Measurements from ENCODE around the gene NOX3. TPM values are rescaled to one million over a fixed set of nuclear protein-coding genes. Genes with fewer than 3 reads are reported as not detected.

NOX3 gene, protein sequence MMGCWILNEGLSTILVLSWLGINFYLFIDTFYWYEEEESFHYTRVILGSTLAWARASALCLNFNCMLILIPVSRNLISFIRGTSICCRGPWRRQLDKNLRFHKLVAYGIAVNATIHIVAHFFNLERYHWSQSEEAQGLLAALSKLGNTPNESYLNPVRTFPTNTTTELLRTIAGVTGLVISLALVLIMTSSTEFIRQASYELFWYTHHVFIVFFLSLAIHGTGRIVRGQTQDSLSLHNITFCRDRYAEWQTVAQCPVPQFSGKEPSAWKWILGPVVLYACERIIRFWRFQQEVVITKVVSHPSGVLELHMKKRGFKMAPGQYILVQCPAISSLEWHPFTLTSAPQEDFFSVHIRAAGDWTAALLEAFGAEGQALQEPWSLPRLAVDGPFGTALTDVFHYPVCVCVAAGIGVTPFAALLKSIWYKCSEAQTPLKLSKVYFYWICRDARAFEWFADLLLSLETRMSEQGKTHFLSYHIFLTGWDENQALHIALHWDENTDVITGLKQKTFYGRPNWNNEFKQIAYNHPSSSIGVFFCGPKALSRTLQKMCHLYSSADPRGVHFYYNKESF
- polyA plus RNA-seq (2012; ENCODE audit: missing spikeins) = not detected

DNA sequence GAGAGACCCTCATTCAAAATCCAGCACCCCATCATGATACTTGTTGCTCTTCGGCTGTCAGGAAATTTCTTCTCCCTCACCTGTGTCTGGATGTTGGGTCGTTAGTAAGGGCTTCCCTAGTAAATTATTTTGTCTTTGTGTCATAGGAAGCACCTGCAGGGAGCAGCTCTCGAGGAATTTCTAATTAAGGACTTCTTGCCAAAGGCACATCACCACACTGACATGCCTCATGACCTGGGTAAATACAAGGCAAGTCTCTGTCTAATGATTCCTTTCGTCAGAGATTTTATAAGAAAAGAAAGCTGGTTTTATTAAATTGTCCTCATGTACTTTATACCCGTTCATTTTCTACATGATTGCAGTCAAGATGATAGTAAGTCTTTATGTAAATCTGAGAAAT is at the start of gene NOX3:
Gene NOX3, minus strand, starts transcription at position 74 of the 400 bp plus-strand sequence. Its CDS starts 39 bp downstream, at position 35.
- TF ChIP-seq TAF1 (IDR thresholded peaks at IDR 0.05; ENCODE audit: borderline replicate concordance, low read depth, low read length) = no peak
- no peak for TF ChIP-seq POLR2A (IDR thresholded peaks at IDR 0.05; ENCODE audit: low read depth, low read length)
- TF ChIP-seq POLR2AphosphoS5 (IDR thresholded peaks at IDR 0.05; ENCODE audit: low read depth, low read length) = no peak
- FAIRE-seq (no peak), DNase-seq (ENCODE audit: insufficient read length) (no peak)

- FAIRE-seq (peak; percentile 42), DNase-seq (ENCODE audit: insufficient read length) (no peak)
- TF ChIP-seq POLR2A (IDR thresholded peaks at IDR 0.05; ENCODE audit: low read depth, low read length) = no peak
- no peak for TF ChIP-seq TAF1 (IDR thresholded peaks at IDR 0.05; ENCODE audit: borderline replicate concordance, low read depth, low read length)
- TF ChIP-seq POLR2AphosphoS5 (IDR thresholded peaks at IDR 0.05; ENCODE audit: low read depth, low read length) = no peak
Observed at GRCh38 chr6:155504848-155505607, 49.4 kb upstream of the NOX3 start.

DNA sequence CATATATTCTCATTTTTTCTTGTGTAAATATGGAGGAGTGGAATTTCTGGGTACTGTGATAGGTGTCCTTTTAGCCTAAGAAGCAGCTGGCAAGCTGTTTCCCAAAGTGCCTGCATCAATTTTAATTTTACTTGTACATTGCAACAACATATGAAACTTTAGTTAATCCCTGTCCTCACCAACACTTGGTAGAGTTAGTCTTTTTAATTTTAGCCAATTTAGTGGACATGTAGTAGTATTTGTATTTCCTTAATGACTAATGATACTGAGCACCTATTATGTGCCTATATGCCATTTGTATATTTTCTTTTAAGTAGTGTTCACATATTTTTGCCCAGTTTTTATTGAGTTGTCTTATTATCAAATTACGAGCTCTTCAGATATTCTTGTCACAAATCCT is 46.8 kb upstream of the NOX3 start:
- TF ChIP-seq POLR2A (IDR thresholded peaks at IDR 0.05; ENCODE audit: low read depth, low read length) (no peak), POLR2AphosphoS5 (IDR thresholded peaks at IDR 0.05; ENCODE audit: low read depth, low read length) (no peak), TAF1 (IDR thresholded peaks at IDR 0.05; ENCODE audit: borderline replicate concordance, low read depth, low read length) (no peak)
- no peak for DNase-seq (ENCODE audit: insufficient read length)
- no peak for FAIRE-seq

DNA sequence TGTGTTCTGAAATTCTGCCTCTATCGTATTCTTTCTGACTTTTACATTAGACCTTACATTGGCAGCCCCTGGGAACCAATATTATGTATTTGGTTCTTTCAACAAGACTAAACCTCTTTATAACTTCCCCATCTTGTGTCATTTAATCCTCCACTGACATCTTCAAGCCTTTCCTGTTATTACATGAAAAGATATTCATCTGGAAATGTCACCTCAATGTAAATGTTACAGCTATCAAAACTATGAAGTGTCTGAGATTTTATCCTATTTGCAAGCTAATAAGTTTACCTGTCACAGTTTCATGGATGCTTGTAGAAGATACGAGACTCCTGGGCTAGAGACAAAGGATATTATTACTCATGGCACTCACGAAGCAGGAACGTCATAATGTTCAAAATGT is 43.9 kb upstream of the NOX3 start:
- no peak for TF ChIP-seq POLR2AphosphoS5 (IDR thresholded peaks at IDR 0.05; ENCODE audit: low read depth, low read length)
- TF ChIP-seq TAF1 (IDR thresholded peaks at IDR 0.05; ENCODE audit: borderline replicate concordance, low read depth, low read length) = no peak
- TF ChIP-seq POLR2A (IDR thresholded peaks at IDR 0.05; ENCODE audit: low read depth, low read length) = no peak

DNA sequence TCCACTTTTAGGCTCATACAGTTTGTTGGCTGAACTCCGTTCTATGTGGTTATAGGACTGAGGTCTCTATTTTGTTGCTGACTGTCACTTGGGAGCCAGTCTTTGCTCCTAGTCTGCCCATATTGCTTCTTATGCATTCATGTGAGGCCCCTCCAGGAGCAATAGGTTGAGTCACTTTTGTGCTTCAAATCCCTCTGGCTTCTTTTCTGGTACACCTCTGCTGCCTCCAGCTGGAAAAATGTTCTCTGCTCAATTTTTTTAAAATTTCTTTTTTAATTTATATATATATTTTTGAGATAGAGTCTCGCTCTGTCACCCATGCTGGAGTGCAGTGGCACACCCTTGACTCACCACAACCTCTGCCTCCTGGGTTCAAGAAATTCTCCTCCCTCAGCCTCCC is 42.7 kb upstream of the NOX3 start:
- TF ChIP-seq POLR2AphosphoS5 (IDR thresholded peaks at IDR 0.05; ENCODE audit: low read depth, low read length) = no peak
- no peak for TF ChIP-seq POLR2A (IDR thresholded peaks at IDR 0.05; ENCODE audit: low read depth, low read length)
- no peak for TF ChIP-seq TAF1 (IDR thresholded peaks at IDR 0.05; ENCODE audit: borderline replicate concordance, low read depth, low read length)
- DNase-seq (ENCODE audit: insufficient read length) = no peak
- no peak for FAIRE-seq

More for the DNA sequence above, 43.9 kb upstream of the NOX3 start:
- FAIRE-seq (no peak), DNase-seq (ENCODE audit: insufficient read length) (no peak)

- FAIRE-seq (no peak), DNase-seq (ENCODE audit: insufficient read length) (no peak)
- TF ChIP-seq POLR2A (IDR thresholded peaks at IDR 0.05; ENCODE audit: low read depth, low read length) (no peak), TAF1 (IDR thresholded peaks at IDR 0.05; ENCODE audit: borderline replicate concordance, low read depth, low read length) (no peak), POLR2AphosphoS5 (IDR thresholded peaks at IDR 0.05; ENCODE audit: low read depth, low read length) (no peak)
Observed at GRCh38 chr6:155497273-155497672, 41.6 kb upstream of the NOX3 start.

DNA sequence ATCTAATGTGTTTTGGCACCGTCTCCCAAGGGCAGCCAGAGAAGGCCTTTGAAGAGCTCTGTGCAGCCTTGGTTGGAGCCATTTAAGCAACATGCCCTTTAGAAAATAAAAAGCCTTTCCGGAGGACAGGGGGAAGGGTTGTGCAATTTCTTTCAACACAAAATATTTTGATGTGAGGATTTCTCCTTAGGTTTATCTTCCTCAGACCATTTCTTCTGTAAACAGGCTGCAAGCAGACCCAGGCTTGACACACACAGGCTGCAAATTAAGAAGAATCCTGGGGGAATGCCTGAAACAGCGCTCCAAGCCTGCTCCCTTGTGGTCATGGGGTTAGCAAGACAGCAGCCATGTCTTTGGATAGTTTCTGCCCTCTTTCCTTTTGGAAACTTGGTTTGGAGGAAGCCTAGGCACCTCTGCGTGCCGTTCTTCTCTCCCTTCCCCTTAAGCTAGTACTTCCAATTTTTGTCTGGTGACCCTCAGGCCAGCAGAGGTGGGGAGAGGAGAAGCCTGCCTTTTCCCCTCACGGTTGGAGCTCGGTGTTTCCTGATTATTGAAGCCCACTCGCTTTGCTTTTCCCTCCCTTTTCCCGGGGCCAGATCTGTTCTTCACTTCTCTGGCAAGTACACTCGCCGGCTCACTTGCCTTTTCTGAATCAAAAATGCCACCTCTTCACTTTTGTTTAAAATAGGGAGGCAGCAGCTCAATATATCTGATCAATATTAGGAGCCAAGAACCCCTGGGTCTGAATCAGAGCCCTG is 39.6 kb upstream of the NOX3 start:
- FAIRE-seq (no peak), DNase-seq (ENCODE audit: insufficient read length) (no peak)
- no peak for TF ChIP-seq TAF1 (IDR thresholded peaks at IDR 0.05; ENCODE audit: borderline replicate concordance, low read depth, low read length)
- TF ChIP-seq POLR2A (IDR thresholded peaks at IDR 0.05; ENCODE audit: low read depth, low read length) = no peak
- TF ChIP-seq POLR2AphosphoS5 (IDR thresholded peaks at IDR 0.05; ENCODE audit: low read depth, low read length) = no peak

DNA sequence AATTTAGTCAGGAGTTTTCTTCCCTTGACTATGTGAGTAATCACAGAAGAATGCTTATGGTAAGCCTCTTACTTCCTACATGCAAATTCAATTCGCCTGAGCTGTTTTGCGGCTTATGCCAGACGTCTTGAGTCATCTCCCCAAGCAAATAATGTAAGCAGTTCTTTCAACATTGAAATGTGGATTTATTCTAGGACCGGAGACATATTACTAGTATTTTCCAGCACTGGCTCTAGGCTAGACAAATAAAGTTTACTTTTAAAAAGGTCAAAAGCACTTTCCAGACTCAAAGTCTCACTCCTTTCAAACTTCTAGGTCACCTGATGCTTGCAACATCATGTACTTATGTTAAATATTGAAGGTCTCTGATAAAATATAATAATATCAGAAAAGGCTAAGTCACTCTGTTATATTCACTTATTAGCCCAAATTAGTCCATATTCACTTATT is 38.1 kb upstream of the NOX3 start:
- FAIRE-seq (peak; percentile 93), DNase-seq (ENCODE audit: insufficient read length) (peak; percentile 7)
- no peak for TF ChIP-seq POLR2AphosphoS5 (IDR thresholded peaks at IDR 0.05; ENCODE audit: low read depth, low read length)
- TF ChIP-seq TAF1 (IDR thresholded peaks at IDR 0.05; ENCODE audit: borderline replicate concordance, low read depth, low read length) = no peak
- no peak for TF ChIP-seq POLR2A (IDR thresholded peaks at IDR 0.05; ENCODE audit: low read depth, low read length)

DNA sequence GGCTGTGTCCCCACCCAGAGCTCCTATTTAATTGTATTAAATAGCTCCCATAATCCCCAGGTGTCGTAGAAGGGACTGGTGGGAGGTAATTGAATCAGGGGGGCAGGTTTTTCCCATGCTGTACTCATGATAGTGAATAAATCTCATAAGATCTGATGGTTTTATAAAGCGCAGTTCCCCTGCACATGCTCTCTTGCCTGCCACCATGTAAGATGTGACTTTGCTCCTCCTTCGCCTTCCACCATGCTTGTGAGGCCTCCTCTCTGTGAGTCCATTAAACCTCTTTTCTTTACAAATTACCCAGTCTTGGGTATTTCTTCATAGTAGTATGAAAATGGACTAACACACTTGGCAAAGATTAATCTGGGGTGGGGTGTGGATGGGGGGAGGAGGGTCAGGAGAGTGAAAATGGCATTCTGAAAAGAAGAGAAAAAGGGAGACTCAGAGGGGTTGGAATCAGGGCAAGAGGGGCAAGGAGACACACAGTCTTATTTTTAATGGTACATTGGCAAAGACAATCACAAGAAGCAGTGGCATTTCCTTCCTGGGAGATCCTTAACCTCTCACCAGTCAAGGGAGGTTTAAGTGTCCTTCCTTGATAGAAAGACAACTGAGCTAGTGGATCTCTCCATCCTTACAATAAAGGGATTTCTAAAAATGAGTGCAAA is 37.5 kb upstream of the NOX3 start:
- no peak for DNase-seq (ENCODE audit: insufficient read length)
- no peak for FAIRE-seq
- TF ChIP-seq TAF1 (IDR thresholded peaks at IDR 0.05; ENCODE audit: borderline replicate concordance, low read depth, low read length) = no peak
- no peak for TF ChIP-seq POLR2A (IDR thresholded peaks at IDR 0.05; ENCODE audit: low read depth, low read length)
- TF ChIP-seq POLR2AphosphoS5 (IDR thresholded peaks at IDR 0.05; ENCODE audit: low read depth, low read length) = no peak

DNA sequence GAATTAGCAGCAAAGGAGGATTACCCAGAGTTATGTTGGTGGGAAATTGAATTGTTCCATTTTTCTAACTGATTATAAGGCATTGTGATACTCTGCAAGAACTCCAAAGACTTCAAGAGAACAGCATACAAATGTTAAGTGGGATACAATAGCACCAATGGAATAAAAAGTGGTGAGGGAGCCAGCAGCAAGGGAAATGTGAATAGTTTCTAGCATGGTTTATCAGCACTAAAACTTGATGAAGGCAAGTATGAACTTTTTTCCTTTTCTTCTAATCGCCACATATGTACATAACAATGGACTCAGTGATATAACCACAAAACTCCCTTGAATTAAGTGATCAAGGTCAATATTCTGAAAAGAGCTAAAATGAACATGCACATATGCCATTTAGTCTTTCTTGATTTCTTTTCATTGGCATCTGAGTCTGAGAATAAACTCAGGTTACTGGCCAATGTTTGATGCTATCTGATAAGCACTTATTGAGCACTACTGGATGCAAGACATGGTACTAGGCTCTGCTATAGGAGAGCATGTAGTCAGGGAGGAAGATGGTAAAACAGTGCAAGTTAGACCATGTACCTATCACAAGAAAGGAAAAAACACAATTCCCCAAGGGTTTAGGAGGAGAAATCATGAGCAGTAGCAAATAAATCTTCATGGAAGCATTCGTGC is 36.6 kb upstream of the NOX3 start:
- TF ChIP-seq POLR2A (IDR thresholded peaks at IDR 0.05; ENCODE audit: low read depth, low read length) (no peak), TAF1 (IDR thresholded peaks at IDR 0.05; ENCODE audit: borderline replicate concordance, low read depth, low read length) (no peak), POLR2AphosphoS5 (IDR thresholded peaks at IDR 0.05; ENCODE audit: low read depth, low read length) (no peak)
- no peak for DNase-seq (ENCODE audit: insufficient read length)
- FAIRE-seq = no peak
